Activated CD4-positive, CD25-positive, alpha-beta regulatory T cell treated with anti-CD3 and anti-CD28 coated beads, Interleukin-2, amount 50 U/mL, for 24 hours (primary cell): ENCODE data around the gene RYR1.
"Not testable (repeated sequence)": the region's sequence is repeated elsewhere in the genome, so short reads cannot be mapped to it uniquely, and the experiment has no call there.

Experiments
- ATAC-seq, 2 donors: fragments of 150-1000 bp; cut with Tn5 transposase; one replicate each; pipeline ENCODE4 v1.10.0; 2021; ENCODE audit warnings: mild to moderate bottlenecking in 1 of 2, moderate library complexity in 1 of 2

The RYR1 gene

GRCh38 chr19:38463365-38463764, 29.9 kb downstream of the RYR1 start:
- ATAC-seq: no peak

- no peak for ATAC-seq
These were observed 31.1 kb downstream of the RYR1 start for GRCh38 chr19:38464421-38465082.

- no peak for ATAC-seq
These were observed 32.6 kb downstream of the RYR1 start for GRCh38 chr19:38466050-38466449.

GRCh38 chr19:38467541-38468525, 34.3 kb downstream of the RYR1 start:
- ATAC-seq: no peak

GRCh38 chr19:38469151-38469550, 35.7 kb downstream of the RYR1 start:
- ATAC-seq: no peak

- no peak for ATAC-seq
These were observed 37.4 kb downstream of the RYR1 start for GRCh38 chr19:38470788-38471480.

GRCh38 chr19:38472725-38473124, 39.2 kb downstream of the RYR1 start:
- ATAC-seq: not testable (repeated sequence)

- no peak for ATAC-seq
These were observed 39.7 kb downstream of the RYR1 start for GRCh38 chr19:38473201-38473600.

GRCh38 chr19:38475176-38475575, 41.7 kb downstream of the RYR1 start:
- ATAC-seq: no peak

- no peak for ATAC-seq
These were observed 44.9 kb downstream of the RYR1 start for GRCh38 chr19:38478273-38478971.

GRCh38 chr19:38482496-38482895, 49.0 kb downstream of the RYR1 start:
- no peak for ATAC-seq

- no peak for ATAC-seq
These were observed 49.6 kb downstream of the RYR1 start for GRCh38 chr19:38483016-38483630.

- no peak for ATAC-seq
These were observed 51.3 kb downstream of the RYR1 start for GRCh38 chr19:38484747-38485146.

GRCh38 chr19:38485541-38486285, 52.2 kb downstream of the RYR1 start:
- ATAC-seq: no peak

- no peak for ATAC-seq
These were observed 53.3 kb downstream of the RYR1 start for GRCh38 chr19:38486731-38487336.

GRCh38 chr19:38488096-38488495, 54.6 kb downstream of the RYR1 start:
- ATAC-seq: no peak

GRCh38 chr19:38488776-38489481, 55.4 kb downstream of the RYR1 start:
- no peak for ATAC-seq

GRCh38 chr19:38490861-38491260, 57.4 kb downstream of the RYR1 start:
- no peak for ATAC-seq

- no peak for ATAC-seq
These were observed 58.8 kb downstream of the RYR1 start for GRCh38 chr19:38492181-38492813.

- ATAC-seq: no peak
These were observed 60.9 kb downstream of the RYR1 start for GRCh38 chr19:38494379-38494778.
